Colon (tissue), 2 donors: ENCODE data around the gene SVIL.

Experiments
- FAIRE-seq: peaks from 2 replicates; lab custom pipeline; 2012; peaks lifted over from hg19 to GRCh38; lab: Jason Lieb, UNC
- donor health status: control.
- donor health status: control.

Gene SVIL

GRCh38 chr10:29411666-29412315 is 223.0 kb downstream of the SVIL start:
- no peak for FAIRE-seq

DNA sequence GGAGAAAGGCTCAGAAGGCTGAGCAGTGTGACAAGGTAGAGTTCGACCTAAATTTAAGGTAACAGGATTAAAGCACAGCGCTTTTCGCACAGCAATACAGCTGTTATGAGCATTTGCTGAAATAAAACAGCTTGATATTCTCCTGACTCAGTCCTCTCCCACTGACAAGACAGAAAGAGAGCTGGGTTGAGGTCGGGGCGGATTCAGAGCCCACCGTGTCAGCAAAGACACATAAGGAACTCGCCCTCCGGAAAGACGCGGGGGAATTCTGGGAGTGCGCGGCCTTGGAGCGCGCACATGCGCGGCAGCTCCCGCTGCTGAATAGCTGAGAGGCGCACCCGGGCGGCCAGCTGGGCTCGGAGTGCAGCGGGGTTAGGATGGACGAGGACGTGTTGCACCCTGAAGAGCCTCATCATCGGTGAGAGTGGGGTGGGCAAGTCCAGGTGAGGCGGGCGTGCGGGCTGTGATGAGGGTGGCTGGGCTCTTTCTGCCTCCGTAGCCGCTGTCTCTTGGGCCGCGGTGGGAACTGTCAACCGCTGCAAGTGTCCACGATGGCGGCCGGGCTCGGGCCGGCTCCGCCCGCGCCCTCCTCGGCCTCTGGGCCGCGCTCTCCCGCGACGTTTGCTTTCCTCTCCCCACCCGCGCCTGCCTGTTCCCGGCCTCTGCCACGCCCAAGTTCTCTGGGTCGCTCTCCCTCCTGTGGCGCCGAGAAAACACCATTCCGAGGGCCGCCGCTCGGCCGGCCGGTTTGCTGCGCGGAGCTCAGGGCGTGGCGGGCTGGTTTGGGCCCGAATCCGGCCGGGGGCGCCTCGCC is 225.3 kb downstream of the SVIL start:
- no peak for FAIRE-seq

GRCh38 chr10:29408847-29409240 is 225.9 kb downstream of the SVIL start:
- FAIRE-seq: no peak
